Calu3 (cell line): ENCODE data around the gene ZFP3. TPM values are rescaled to one million over a fixed set of nuclear protein-coding genes. Genes with fewer than 3 reads are reported as not detected.
"Not testable (repeated sequence)": the region's sequence is repeated elsewhere in the genome, so short reads cannot be mapped to it uniquely, and the experiment has no call there.

Experiments used
- BruUV-seq: library from RNA; stranded (reverse); fragments of 400-500 nt; replicated peaks from 2 replicates; lab custom pipeline; 2021; lab: Mats Ljungman, UMichigan
- CTCF ChIA-PET: fragments of 300-600 bp; sonication (Branson Sonifier 250); formaldehyde crosslinking; loops from one replicate; lab custom pipeline; 2022; ENCODE audit warnings: antibody characterized with exemption; lab: Charles Lee
- DNase-seq: peaks from one replicate; pipeline ENCODE4 v3.0.0; 2022
- H3K27ac Mint-ChIP-seq: one replicate; pipeline ENCODE4 v1.8.0; 2022; ENCODE audit warnings: mixed read lengths; ENCODE audit not compliant: unreplicated experiment
- H3K27me3 Mint-ChIP-seq: one replicate; pipeline ENCODE4 v1.8.0; 2022; ENCODE audit warnings: mixed read lengths; ENCODE audit not compliant: unreplicated experiment
- H3K36me3 Mint-ChIP-seq: one replicate; pipeline ENCODE4 v1.8.0; 2022; ENCODE audit warnings: mild to moderate bottlenecking, moderate library complexity, mixed read lengths; ENCODE audit not compliant: insufficient read depth, unreplicated experiment
- H3K4me1 Mint-ChIP-seq: one replicate; pipeline ENCODE4 v1.8.0; 2022; ENCODE audit warnings: mild to moderate bottlenecking, low read depth, mixed read lengths; ENCODE audit not compliant: unreplicated experiment
- H3K4me3 Mint-ChIP-seq: one replicate; pipeline ENCODE4 v1.8.0; 2022; ENCODE audit warnings: mild to moderate bottlenecking, low read depth, moderate library complexity, mixed read lengths; ENCODE audit not compliant: unreplicated experiment
- H3K9me3 Mint-ChIP-seq: one replicate; pipeline ENCODE4 v1.8.0; 2022; ENCODE audit warnings: low read depth, mixed read lengths; ENCODE audit not compliant: unreplicated experiment
- intact Hi-C: fragments of 100-400 bp; cut with micrococcal nuclease; formaldehyde crosslinking; loops from one replicate; pipeline ENCODE4 v1.10.0; 2022; ENCODE audit not compliant: unreplicated experiment
- total RNA-seq: library from RNA; stranded (reverse); gene quantifications from 2 replicates; pipeline ENCODE4 v1.2.3, GENCODE V29; 2022
- TF ChIP-seq, protein P1 (sequence below): fragments of 200-600 bp; IDR thresholded peaks from one replicate; pipeline ENCODE4 v1.8.0; 2022; ENCODE audit warnings: antibody characterized with exemption; ENCODE audit not compliant: unreplicated experiment

The ZFP3 gene
- total RNA-seq, 1 experiment from 2014 or later, result not detected

DNA sequence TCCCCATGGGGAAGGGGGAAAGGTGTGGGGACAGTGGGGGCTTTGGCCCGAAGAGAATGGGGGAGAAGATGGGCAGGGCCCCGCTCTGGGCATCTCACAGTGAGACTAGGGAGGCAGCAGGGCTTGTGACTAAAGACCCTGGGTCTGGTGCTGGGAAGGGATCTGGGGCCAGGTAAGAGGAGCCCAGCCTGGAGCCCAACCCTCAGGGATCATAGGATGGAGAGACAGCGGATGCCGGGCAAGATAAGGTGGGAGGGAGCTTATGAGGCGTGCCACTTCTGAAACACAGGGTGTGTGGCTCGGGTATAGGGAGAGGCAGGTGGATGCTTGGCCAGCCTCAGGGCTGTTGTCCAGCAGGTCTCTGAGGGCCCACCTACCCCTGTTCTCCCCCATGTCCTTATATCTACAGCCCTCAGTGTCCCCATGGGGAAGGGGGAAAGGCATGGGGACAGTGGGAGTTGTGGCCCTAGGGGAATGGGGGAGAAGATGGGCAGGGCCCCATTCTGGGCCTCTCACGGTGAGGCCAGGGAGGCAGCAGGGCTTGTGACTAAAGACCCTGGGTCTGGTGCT lies 53.0 kb downstream of the ZFP3 start:
- peaks cover 37% of the 10 kb centered on the region for H3K27me3 Mint-ChIP-seq
- TF ChIP-seq, protein P1, sequence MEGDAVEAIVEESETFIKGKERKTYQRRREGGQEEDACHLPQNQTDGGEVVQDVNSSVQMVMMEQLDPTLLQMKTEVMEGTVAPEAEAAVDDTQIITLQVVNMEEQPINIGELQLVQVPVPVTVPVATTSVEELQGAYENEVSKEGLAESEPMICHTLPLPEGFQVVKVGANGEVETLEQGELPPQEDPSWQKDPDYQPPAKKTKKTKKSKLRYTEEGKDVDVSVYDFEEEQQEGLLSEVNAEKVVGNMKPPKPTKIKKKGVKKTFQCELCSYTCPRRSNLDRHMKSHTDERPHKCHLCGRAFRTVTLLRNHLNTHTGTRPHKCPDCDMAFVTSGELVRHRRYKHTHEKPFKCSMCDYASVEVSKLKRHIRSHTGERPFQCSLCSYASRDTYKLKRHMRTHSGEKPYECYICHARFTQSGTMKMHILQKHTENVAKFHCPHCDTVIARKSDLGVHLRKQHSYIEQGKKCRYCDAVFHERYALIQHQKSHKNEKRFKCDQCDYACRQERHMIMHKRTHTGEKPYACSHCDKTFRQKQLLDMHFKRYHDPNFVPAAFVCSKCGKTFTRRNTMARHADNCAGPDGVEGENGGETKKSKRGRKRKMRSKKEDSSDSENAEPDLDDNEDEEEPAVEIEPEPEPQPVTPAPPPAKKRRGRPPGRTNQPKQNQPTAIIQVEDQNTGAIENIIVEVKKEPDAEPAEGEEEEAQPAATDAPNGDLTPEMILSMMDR, result no peak
- intact Hi-C loops, result no loop called here
- CTCF ChIA-PET, result no interaction called here
- BruUV-seq, result no TSS peak
- no peak overlapping the region for H3K27ac Mint-ChIP-seq
- no peaks in the 10 kb centered on the region for H3K9me3 Mint-ChIP-seq
- H3K4me3 Mint-ChIP-seq, result no peak overlapping the region
- H3K4me1 Mint-ChIP-seq, result no peaks in the 10 kb centered on the region
- H3K36me3 Mint-ChIP-seq, result no peaks in the 10 kb centered on the region
- DNase-seq, result no peak

- H3K4me1 Mint-ChIP-seq, intact Hi-C loops, CTCF ChIA-PET, DNase-seq, BruUV-seq, H3K9me3 Mint-ChIP-seq, H3K4me3 Mint-ChIP-seq, H3K27ac Mint-ChIP-seq, H3K36me3 Mint-ChIP-seq: not testable (repeated sequence)
- H3K27me3 Mint-ChIP-seq, result peaks cover 32% of the 10 kb centered on the region
Measured at GRCh38 chr17:5131799-5132502, 53.7 kb downstream of the ZFP3 start.

GRCh38 chr17:5132503-5133225 lies 54.4 kb downstream of the ZFP3 start:
- H3K27ac Mint-ChIP-seq, H3K4me1 Mint-ChIP-seq, CTCF ChIA-PET, DNase-seq, H3K9me3 Mint-ChIP-seq, H3K36me3 Mint-ChIP-seq, BruUV-seq, H3K4me3 Mint-ChIP-seq, intact Hi-C loops: not testable (repeated sequence)
- peaks cover 25% of the 10 kb centered on the region for H3K27me3 Mint-ChIP-seq

- H3K4me1 Mint-ChIP-seq, result no peaks in the 10 kb centered on the region
- peaks cover 23% of the 10 kb centered on the region for H3K27me3 Mint-ChIP-seq
- no peaks in the 10 kb centered on the region for H3K9me3 Mint-ChIP-seq
- TF ChIP-seq, protein P1, result no peak
- H3K4me3 Mint-ChIP-seq, result no peak overlapping the region
- H3K36me3 Mint-ChIP-seq, result no peaks in the 10 kb centered on the region
- DNase-seq, result no peak
- CTCF ChIA-PET, result no interaction called here
- H3K27ac Mint-ChIP-seq, result no peak overlapping the region
- intact Hi-C loops, result no loop called here
- no TSS peak for BruUV-seq
Measured at GRCh38 chr17:5133311-5133710, 55.0 kb downstream of the ZFP3 start.

- intact Hi-C loops, H3K4me1 Mint-ChIP-seq, H3K27ac Mint-ChIP-seq, CTCF ChIA-PET, H3K4me3 Mint-ChIP-seq, DNase-seq, H3K9me3 Mint-ChIP-seq, BruUV-seq, H3K36me3 Mint-ChIP-seq: not testable (repeated sequence)
- H3K27me3 Mint-ChIP-seq, result peaks cover 23% of the 10 kb centered on the region
Measured at GRCh38 chr17:5133961-5134360, 55.7 kb downstream of the ZFP3 start.

DNA sequence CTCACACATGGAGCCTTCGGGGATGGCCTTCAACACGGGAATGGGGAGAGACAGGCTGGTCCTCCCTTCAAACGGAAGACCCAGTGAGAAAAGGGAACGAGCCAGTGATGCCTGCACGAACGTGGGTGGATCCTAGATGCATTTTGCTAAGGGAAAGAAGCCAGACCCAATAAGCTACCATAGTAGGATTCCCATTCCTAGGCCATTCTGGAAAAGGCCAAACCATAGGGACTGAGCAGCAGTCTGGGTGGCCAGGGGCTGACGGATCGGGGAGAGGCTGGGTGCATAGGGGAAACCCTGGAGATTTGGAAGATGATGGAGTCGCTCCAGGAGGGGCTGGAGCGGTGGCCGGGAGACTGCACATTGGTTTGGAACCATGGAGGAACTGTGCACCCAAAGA lies 56.3 kb downstream of the ZFP3 start:
- H3K27me3 Mint-ChIP-seq, result peaks cover 21% of the 10 kb centered on the region
- DNase-seq, H3K9me3 Mint-ChIP-seq, CTCF ChIA-PET, H3K36me3 Mint-ChIP-seq, intact Hi-C loops, H3K4me1 Mint-ChIP-seq, H3K4me3 Mint-ChIP-seq, H3K27ac Mint-ChIP-seq, BruUV-seq: not testable (repeated sequence)

DNA sequence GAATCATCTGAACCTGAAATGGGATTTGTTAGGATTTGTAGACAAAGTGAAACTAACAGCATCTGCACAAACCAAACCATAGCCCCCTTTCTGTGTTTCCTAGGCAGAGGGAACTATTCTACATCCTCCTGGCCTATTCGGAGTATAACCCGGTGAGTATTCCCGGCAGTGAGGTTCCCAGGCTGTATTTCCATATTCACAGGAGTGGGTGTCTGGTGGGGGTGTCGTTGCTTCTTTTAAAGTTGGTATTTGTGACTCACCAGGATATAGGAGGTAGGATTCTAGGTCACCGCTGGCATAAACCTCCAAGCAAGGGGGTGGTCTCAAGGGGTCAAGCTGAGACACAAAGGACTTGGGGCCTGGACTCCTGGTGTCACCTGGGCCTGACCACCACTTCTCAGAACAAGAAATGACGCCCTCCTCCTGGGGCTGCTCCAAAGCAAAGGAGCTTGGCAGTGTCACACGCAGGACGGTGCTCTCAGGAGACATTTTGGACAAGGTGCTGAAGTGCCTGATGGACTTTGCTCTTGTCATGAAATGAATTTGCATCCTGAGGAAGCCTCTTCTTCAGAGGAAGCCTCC lies 57.0 kb downstream of the ZFP3 start:
- H3K36me3 Mint-ChIP-seq, H3K4me3 Mint-ChIP-seq, H3K27ac Mint-ChIP-seq, H3K4me1 Mint-ChIP-seq, H3K9me3 Mint-ChIP-seq, BruUV-seq, intact Hi-C loops, CTCF ChIA-PET, DNase-seq: not testable (repeated sequence)
- peaks cover 15% of the 10 kb centered on the region for H3K27me3 Mint-ChIP-seq
